GM12801 (cell line): ENCODE data around the gene ARSA.

Experiments used
- TF ChIP-seq, protein P1 (sequence below): IDR thresholded peaks from one replicate; pipeline ENCODE4 v1.5.1; 2011; ENCODE audit warnings: control low read depth; ENCODE audit not compliant: insufficient read length; ENCODE audit errors: extremely low read depth

Gene ARSA

DNA sequence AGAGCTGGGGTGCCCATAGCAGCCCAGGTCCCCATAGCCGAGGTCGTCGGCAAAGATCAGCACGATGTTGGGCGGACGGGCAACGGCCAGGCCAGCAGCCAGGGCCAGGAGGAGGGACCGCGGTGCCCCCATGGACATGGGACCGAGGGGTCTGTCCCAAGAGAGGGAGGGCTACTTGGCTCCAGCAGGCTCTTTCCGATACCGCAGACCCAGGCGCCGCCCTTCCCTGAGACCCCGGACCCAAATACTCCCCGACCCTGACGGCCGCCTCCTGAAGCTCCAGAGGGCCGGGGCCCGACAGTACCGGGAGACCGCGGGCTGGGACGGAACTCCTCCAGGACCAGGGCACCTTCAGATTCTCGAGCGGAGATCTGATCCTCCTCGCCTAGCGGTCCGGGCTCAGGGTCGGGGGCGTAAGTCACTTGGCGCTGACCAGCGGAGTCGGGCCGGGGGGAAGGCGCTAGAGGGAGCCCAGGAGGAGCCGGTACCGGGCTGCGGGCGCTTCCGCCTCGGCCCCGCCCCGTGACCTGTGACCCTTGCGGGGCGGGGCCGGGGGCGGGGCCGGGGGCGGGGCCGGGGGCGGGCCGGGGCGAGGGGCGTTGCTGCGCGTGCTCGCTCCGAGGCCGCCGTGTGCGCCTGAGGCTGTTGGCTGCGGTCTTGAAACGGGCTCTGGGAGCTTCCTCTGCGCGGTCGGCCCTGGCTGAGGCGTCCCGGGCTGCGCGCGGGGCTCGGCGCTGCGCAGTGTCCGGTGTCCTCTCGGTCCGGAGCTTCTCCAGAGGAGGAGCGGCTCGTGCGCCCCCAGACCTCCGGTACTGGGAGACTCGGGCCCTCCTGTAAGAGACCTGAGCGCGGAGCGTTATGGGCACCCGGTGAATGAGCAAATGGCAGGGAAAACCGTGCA lies at the start of gene ARSA:
Gene ARSA, minus strand, starts transcription at position 511 of the 901 bp plus-strand sequence. Its CDS starts 373 bp downstream, at position 138.
- TF ChIP-seq, protein P1, sequence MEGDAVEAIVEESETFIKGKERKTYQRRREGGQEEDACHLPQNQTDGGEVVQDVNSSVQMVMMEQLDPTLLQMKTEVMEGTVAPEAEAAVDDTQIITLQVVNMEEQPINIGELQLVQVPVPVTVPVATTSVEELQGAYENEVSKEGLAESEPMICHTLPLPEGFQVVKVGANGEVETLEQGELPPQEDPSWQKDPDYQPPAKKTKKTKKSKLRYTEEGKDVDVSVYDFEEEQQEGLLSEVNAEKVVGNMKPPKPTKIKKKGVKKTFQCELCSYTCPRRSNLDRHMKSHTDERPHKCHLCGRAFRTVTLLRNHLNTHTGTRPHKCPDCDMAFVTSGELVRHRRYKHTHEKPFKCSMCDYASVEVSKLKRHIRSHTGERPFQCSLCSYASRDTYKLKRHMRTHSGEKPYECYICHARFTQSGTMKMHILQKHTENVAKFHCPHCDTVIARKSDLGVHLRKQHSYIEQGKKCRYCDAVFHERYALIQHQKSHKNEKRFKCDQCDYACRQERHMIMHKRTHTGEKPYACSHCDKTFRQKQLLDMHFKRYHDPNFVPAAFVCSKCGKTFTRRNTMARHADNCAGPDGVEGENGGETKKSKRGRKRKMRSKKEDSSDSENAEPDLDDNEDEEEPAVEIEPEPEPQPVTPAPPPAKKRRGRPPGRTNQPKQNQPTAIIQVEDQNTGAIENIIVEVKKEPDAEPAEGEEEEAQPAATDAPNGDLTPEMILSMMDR, result no peak

DNA sequence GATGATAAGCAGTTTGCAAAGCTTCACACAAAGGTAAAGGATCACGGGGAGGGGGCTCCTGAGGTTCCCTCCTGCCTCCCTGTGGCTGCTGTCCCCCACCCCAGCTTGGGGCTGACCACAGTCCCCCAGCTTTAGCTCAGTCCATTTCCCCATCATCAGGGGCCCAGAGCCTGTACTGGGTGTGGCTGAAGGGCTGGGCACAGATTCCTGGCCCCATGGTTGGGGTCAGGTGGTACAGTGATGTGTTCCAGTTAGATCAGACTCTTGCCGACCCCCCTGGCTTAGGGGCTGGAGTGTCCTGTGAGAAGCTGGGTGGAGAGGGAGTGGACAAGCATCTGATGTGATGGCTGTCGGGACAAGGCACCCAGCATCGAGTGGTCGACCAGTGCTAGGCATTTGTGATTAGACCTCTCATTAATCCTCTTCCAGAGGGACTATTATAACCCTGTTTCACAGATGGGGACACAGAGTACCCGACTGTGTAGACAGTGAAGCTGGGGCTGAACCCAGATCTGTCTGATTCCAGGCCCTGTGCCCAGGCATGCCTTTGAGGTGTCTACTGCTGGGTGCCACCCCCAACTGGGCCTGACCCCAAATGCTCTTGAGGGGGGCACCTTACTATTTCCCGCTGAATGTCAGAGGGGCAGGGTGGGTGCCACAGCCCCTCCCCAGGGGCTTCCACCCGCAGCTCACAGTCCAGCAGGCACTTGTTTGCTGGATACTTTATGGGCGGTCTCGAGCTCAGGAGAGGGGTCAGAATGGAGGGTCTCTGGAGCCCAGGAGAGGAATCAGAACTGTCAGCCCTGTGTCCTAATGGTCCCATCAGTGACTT lies 48.9 kb upstream of the ARSA start:
- TF ChIP-seq, protein P1, result no peak

DNA sequence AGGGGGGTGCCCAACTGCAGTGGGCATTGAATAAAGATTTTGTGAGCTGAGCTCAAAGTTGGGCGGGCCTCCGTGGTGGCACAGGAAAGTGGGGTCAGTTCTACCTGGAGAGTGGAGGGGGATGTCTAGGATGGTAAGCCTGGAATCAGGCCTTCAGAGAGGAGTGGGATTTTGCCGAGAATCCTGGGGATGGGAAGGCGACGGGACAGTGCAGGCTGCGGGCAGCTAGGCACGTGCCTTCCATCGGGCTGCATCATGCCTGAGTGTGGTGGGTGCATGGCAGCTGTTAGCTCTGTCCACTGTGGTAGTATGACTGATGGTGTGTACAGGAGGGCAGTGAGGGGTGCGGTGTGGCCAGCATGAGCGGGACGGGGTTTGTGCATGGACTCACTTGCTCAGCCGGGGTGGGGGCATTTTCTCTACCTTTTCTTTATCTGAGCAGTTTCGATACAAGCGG lies 48.3 kb upstream of the ARSA start:
- TF ChIP-seq, protein P1, result no peak

DNA sequence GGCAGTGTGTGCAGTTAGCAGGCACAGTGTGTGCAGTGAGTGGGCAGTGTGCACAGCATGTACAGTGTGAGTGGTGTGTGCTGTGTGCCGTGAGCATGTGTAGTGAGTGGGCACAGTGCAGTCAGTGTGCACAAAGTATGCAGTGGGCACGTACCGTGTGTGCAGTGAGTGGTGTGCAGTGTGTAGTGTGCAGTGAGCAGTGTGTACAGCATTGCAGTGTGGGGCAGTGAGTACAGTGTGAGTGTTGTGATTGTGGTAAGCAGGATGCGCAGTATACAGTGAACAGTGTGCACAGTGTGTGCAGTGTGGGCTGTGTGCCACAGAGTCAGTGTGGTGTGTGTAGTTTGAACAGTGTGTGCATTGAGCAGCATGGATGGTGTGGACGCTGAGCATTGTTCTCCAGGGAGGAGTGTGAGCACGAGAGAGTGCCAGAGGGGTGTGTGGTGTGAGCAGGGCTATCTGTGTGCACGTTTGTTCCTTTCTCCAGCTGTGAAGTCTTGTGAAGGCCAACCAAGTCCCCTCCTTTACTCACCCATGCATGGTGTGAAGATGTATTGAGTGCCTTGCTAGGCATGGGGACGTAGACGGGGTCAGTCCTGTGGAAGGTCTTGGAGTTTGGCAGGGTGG lies 47.7 kb upstream of the ARSA start:
- TF ChIP-seq, protein P1, result no peak

DNA sequence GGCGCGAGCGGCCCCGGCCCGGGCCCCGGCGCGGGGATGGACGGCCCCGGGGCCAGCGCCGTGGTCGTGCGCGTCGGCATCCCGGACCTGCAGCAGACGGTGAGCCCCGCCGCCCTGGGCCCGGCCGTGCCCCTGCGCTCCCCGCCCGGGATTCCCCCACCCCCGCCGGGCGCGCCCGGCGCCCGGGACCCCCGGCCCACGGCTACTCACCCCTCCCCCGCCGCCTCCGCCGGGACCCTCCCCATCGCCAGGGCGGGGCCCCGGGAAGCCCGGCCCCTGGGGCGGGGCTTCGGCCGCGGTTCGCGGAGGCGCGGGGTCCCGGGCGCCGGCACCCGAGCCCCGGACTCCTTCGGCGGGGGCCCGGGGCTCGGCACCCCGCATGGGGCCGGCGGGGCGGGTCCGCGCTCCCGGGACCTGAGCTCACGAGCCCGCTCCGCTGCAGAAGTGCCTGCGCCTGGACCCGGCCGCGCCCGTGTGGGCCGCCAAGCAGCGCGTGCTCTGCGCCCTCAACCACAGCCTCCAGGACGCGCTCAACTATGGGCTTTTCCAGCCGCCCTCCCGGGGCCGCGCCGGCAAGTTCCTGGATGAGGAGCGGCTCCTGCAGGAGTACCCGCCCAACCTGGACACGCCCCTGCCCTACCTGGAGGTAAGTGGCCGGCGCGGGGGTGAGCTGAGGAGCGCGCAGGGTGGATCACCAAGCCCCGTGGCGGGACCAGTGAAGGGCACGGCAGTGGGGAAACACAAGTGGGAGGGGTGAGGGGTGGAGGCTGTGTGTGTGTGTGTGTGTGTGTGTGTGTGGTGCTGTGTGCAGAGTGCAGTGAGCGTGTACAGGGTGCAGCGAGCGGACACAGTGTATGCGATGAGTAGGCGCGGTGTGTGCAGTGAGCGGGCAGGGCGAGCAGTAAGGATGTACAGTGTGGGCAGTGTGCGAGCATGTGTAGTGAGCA lies 46.9 kb upstream of the ARSA start:
- TF ChIP-seq, protein P1, result no peak

DNA sequence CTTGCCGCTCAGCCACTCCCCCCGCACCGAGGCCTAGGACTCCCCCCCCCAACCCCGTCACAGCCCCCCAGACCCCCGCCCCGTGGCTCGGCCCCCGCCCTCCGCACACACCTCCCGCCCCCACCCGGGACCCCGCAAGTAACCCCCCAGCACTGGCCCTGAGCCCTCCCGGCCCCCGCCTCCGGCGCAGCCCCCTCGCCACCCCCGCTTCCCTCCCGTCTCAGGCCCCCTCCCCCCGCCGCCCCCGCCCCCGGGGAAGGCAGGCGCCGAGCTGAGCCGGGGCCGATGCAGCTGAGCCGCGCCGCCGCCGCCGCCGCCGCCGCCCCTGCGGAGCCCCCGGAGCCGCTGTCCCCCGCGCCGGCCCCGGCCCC lies 46.2 kb upstream of the ARSA start:
- TF ChIP-seq, protein P1, result no peak
